ENCODE data around the gene TTC7B. TPM values are rescaled to one million over a fixed set of nuclear protein-coding genes. Genes with fewer than 3 reads are reported as not detected.

TTC7B gene
- polyA plus RNA-seq, 1 donor (not counting 4 experiments of a cell fraction or from before 2014, with no cell fraction given): 21.4 TPM

DNA sequence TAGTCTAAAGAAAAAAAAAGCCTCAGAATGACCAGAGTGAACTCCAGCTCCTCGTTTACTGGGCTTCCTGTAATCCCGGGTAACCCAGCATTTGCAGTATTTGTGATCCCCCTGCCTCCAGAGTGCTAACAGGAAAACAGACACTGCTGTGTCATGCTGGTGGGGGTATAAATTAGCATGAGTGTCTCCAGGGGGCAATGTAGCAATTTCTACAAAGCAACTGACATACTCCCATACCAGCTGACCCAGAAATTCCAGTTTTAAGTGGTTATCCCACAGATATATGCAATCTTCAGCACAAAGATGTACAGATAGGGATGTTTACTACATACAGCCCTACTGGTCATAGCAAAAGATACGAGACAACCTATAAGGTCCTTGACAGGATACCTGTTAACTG is 18.8 kb downstream of the TTC7B start:
- Histone ChIP-seq H3K79me2 (ENCODE audit: control insufficient read depth, insufficient read depth, low read length) (peaks cover 18% of the 10 kb centered on the region), H3K9me1 (ENCODE audit: control insufficient read depth, extremely low read depth, insufficient read depth, low read length) (peaks cover 3% of the 10 kb centered on the region), H2AFZ (ENCODE audit: control insufficient read depth, low read length) (no peak overlapping the region), H3K9me3 (ENCODE audit: control insufficient read depth, low read depth, low read length) (peaks cover 2% of the 10 kb centered on the region), H3K4me2 (ENCODE audit: control insufficient read depth, extremely low read depth, insufficient read depth, low read depth, low read length) (no peak overlapping the region), H4K20me1 (ENCODE audit: control insufficient read depth, extremely low read depth, insufficient read depth, low read length) (no peaks in the 10 kb centered on the region), H3K36me3 (ENCODE audit: control insufficient read depth in 2 of 2, extremely low read depth in 1 of 2, insufficient read depth in 2 of 2, low read length in 2 of 2) (no peaks in the 10 kb centered on the region), H3K4me1 (ENCODE audit: control insufficient read depth, extremely low read depth, insufficient read depth, low read length) (peaks cover 31% of the 10 kb centered on the region), H3K9ac (ENCODE audit: control insufficient read depth, extremely low read depth, insufficient read depth, low read length) (no peak overlapping the region), H3K4me3 (ENCODE audit: control insufficient read depth in 2 of 3, extremely low read depth in 1 of 3, insufficient read depth in 2 of 3, low read depth in 1 of 3, low read length in 3 of 3) (no peak overlapping the region), H3K27me3 (ENCODE audit: control insufficient read depth, extremely low read depth, insufficient read depth, low read length) (no peaks in the 10 kb centered on the region), H3K27ac (ENCODE audit: control insufficient read depth, insufficient read depth, low read length) (peak overlapping the region; percentile 16)
- FAIRE-seq: no peak
- no peak for TF ChIP-seq EZH2 (IDR thresholded peaks at IDR 0.05; ENCODE audit: low read length)
- TF ChIP-seq, protein P1, sequence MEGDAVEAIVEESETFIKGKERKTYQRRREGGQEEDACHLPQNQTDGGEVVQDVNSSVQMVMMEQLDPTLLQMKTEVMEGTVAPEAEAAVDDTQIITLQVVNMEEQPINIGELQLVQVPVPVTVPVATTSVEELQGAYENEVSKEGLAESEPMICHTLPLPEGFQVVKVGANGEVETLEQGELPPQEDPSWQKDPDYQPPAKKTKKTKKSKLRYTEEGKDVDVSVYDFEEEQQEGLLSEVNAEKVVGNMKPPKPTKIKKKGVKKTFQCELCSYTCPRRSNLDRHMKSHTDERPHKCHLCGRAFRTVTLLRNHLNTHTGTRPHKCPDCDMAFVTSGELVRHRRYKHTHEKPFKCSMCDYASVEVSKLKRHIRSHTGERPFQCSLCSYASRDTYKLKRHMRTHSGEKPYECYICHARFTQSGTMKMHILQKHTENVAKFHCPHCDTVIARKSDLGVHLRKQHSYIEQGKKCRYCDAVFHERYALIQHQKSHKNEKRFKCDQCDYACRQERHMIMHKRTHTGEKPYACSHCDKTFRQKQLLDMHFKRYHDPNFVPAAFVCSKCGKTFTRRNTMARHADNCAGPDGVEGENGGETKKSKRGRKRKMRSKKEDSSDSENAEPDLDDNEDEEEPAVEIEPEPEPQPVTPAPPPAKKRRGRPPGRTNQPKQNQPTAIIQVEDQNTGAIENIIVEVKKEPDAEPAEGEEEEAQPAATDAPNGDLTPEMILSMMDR (optimal IDR thresholded peaks at IDR 0.05 in 1 of 3, IDR thresholded peaks at IDR 0.05 in 1 of 3, conservative IDR thresholded peaks at IDR 0.05 in 1 of 3; ENCODE audit: extremely low read depth in 1 of 3, insufficient read depth in 2 of 3, low read length in 3 of 3): no peak
- DNase-seq (ENCODE audit: low read depth, low spot score): no peak
- dilution Hi-C loops (cut with MboI; ENCODE audit: extremely low pct_ligation_motif_present, low sequenced_read_pairs): no loop called here

DNA sequence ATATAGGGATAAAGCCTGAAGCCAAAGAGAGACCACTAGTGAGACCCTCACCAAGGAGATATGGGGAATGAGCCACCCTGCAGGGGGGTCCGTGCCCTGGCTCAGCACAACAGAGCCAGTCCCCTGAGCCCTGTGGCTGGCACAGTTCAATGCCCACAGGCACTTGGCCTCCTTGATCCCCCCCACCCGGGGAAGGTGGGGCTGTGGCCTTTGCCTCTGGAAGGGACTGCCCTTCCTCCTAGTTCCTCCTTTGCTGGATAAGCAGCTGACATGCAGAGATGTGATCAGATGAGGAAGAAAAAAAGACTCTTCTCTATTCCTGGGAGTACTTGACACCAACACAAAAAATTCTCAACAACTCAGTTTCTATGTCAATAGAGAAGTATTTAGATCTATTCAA is 19.9 kb downstream of the TTC7B start:
- TF ChIP-seq, protein P1 (optimal IDR thresholded peaks at IDR 0.05 in 1 of 3, IDR thresholded peaks at IDR 0.05 in 1 of 3, conservative IDR thresholded peaks at IDR 0.05 in 1 of 3; ENCODE audit: extremely low read depth in 1 of 3, insufficient read depth in 2 of 3, low read length in 3 of 3): no peak
- no peak for TF ChIP-seq EZH2 (IDR thresholded peaks at IDR 0.05; ENCODE audit: low read length)
- no peak for FAIRE-seq
- Histone ChIP-seq H3K27ac (ENCODE audit: control insufficient read depth, insufficient read depth, low read length) (peak overlapping the region; percentile 54), H3K9me3 (ENCODE audit: control insufficient read depth, low read depth, low read length) (peaks cover 2% of the 10 kb centered on the region), H3K4me2 (ENCODE audit: control insufficient read depth, extremely low read depth, insufficient read depth, low read depth, low read length) (peak overlapping the region; percentile 8), H3K36me3 (ENCODE audit: control insufficient read depth in 2 of 2, extremely low read depth in 1 of 2, insufficient read depth in 2 of 2, low read length in 2 of 2) (no peaks in the 10 kb centered on the region), H3K79me2 (ENCODE audit: control insufficient read depth, insufficient read depth, low read length) (peaks cover 21% of the 10 kb centered on the region), H4K20me1 (ENCODE audit: control insufficient read depth, extremely low read depth, insufficient read depth, low read length) (no peaks in the 10 kb centered on the region), H3K4me3 (ENCODE audit: control insufficient read depth in 2 of 3, extremely low read depth in 1 of 3, insufficient read depth in 2 of 3, low read depth in 1 of 3, low read length in 3 of 3) (no peak overlapping the region), H3K27me3 (ENCODE audit: control insufficient read depth, extremely low read depth, insufficient read depth, low read length) (no peaks in the 10 kb centered on the region), H3K4me1 (ENCODE audit: control insufficient read depth, extremely low read depth, insufficient read depth, low read length) (peaks cover 31% of the 10 kb centered on the region), H3K9me1 (ENCODE audit: control insufficient read depth, extremely low read depth, insufficient read depth, low read length) (peaks cover 3% of the 10 kb centered on the region), H2AFZ (ENCODE audit: control insufficient read depth, low read length) (no peak overlapping the region), H3K9ac (ENCODE audit: control insufficient read depth, extremely low read depth, insufficient read depth, low read length) (no peak overlapping the region)
- DNase-seq (ENCODE audit: low read depth, low spot score): no peak
- dilution Hi-C loops (cut with MboI; ENCODE audit: extremely low pct_ligation_motif_present, low sequenced_read_pairs): no loop called here

All from keratinocyte (primary cell).